ENCODE data around the gene ENDOV.

- TF ChIP-seq, protein P1, sequence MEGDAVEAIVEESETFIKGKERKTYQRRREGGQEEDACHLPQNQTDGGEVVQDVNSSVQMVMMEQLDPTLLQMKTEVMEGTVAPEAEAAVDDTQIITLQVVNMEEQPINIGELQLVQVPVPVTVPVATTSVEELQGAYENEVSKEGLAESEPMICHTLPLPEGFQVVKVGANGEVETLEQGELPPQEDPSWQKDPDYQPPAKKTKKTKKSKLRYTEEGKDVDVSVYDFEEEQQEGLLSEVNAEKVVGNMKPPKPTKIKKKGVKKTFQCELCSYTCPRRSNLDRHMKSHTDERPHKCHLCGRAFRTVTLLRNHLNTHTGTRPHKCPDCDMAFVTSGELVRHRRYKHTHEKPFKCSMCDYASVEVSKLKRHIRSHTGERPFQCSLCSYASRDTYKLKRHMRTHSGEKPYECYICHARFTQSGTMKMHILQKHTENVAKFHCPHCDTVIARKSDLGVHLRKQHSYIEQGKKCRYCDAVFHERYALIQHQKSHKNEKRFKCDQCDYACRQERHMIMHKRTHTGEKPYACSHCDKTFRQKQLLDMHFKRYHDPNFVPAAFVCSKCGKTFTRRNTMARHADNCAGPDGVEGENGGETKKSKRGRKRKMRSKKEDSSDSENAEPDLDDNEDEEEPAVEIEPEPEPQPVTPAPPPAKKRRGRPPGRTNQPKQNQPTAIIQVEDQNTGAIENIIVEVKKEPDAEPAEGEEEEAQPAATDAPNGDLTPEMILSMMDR (IDR thresholded peaks at IDR 0.05 in 2 of 3, conservative IDR thresholded peaks at IDR 0.05 in 1 of 3; ENCODE audit: borderline replicate concordance in 1 of 3, insufficient read depth in 1 of 3, low read depth in 2 of 3, low read length in 2 of 3): no peak
- TF ChIP-seq POLR2A (IDR thresholded peaks at IDR 0.05; ENCODE audit: borderline replicate concordance, extremely low read depth, insufficient read depth, insufficient read length) (no peak), JUND (IDR thresholded peaks at IDR 0.05) (no peak), ELF1 (IDR thresholded peaks at IDR 0.05; ENCODE audit: borderline replicate concordance, low read depth) (no peak), YY1 (IDR thresholded peaks at IDR 0.05; ENCODE audit: extremely low read depth, insufficient replicate concordance, low read depth, low read length) (no peak), ZBTB33 (IDR thresholded peaks at IDR 0.05; ENCODE audit: extremely low read depth, insufficient replicate concordance, low read length) (no peak), POLR2AphosphoS5 (IDR thresholded peaks at IDR 0.05; ENCODE audit: low read depth, low read length) (no peak), ATF3 (IDR thresholded peaks at IDR 0.05) (no peak), EZH2phosphoT487 (IDR thresholded peaks at IDR 0.05; ENCODE audit: borderline replicate concordance) (no peak)
- TF ChIP-seq, protein P2, sequence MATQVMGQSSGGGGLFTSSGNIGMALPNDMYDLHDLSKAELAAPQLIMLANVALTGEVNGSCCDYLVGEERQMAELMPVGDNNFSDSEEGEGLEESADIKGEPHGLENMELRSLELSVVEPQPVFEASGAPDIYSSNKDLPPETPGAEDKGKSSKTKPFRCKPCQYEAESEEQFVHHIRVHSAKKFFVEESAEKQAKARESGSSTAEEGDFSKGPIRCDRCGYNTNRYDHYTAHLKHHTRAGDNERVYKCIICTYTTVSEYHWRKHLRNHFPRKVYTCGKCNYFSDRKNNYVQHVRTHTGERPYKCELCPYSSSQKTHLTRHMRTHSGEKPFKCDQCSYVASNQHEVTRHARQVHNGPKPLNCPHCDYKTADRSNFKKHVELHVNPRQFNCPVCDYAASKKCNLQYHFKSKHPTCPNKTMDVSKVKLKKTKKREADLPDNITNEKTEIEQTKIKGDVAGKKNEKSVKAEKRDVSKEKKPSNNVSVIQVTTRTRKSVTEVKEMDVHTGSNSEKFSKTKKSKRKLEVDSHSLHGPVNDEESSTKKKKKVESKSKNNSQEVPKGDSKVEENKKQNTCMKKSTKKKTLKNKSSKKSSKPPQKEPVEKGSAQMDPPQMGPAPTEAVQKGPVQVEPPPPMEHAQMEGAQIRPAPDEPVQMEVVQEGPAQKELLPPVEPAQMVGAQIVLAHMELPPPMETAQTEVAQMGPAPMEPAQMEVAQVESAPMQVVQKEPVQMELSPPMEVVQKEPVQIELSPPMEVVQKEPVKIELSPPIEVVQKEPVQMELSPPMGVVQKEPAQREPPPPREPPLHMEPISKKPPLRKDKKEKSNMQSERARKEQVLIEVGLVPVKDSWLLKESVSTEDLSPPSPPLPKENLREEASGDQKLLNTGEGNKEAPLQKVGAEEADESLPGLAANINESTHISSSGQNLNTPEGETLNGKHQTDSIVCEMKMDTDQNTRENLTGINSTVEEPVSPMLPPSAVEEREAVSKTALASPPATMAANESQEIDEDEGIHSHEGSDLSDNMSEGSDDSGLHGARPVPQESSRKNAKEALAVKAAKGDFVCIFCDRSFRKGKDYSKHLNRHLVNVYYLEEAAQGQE (IDR thresholded peaks at IDR 0.05; ENCODE audit: low read depth): no peak
- TF ChIP-seq, protein P3, sequence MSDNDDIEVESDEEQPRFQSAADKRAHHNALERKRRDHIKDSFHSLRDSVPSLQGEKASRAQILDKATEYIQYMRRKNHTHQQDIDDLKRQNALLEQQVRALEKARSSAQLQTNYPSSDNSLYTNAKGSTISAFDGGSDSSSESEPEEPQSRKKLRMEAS (IDR thresholded peaks at IDR 0.05): no peak
Measured at GRCh38 chr17:80443916-80444643, 29.1 kb downstream of the ENDOV start.

All from HCT116 (cell line).